Effector memory CD8-positive, alpha-beta T cell (primary cell): Measurements from ENCODE around the gene GFAP.

ENCODE experiments used
- ATAC-seq: fragments of 150-1000 bp; cut with Tn5 transposase; replicated peaks from 2 replicates; pipeline ENCODE4 v1.10.0; 2021; ENCODE audit warnings: mild to moderate bottlenecking, moderate library complexity
- DNase-seq, 3 experiments: peaks; one replicate each; pipeline ENCODE4 v3.0.0; 2021
- H3K27ac Mint-ChIP-seq, 2 donors: one replicate each; pipeline ENCODE4 v1.8.0; 2022; ENCODE audit warnings: mild to moderate bottlenecking in 2 of 2, mixed read lengths in 2 of 2, moderate library complexity in 2 of 2
- H3K27me3 Mint-ChIP-seq, 2 donors: one replicate each; pipeline ENCODE4 v1.8.0; 2022; ENCODE audit warnings: mixed read lengths in 2 of 2
- H3K36me3 Mint-ChIP-seq: one replicate; pipeline ENCODE4 v1.8.0; 2022; ENCODE audit warnings: mild to moderate bottlenecking, moderate library complexity, mixed read lengths; ENCODE audit not compliant: insufficient read depth
- H3K4me1 Mint-ChIP-seq, 2 donors: one replicate each; pipeline ENCODE4 v1.8.0; 2022; ENCODE audit warnings: low read depth in 2 of 2, mixed read lengths in 2 of 2
- H3K4me3 Mint-ChIP-seq, 2 donors: one replicate each; pipeline ENCODE4 v1.8.0; 2022; ENCODE audit warnings: mild to moderate bottlenecking in 2 of 2, mixed read lengths in 2 of 2, moderate library complexity in 2 of 2
- H3K9me3 Mint-ChIP-seq, 2 donors: one replicate each; pipeline ENCODE4 v1.8.0; 2022; ENCODE audit warnings: mixed read lengths in 2 of 2

GFAP gene

DNA sequence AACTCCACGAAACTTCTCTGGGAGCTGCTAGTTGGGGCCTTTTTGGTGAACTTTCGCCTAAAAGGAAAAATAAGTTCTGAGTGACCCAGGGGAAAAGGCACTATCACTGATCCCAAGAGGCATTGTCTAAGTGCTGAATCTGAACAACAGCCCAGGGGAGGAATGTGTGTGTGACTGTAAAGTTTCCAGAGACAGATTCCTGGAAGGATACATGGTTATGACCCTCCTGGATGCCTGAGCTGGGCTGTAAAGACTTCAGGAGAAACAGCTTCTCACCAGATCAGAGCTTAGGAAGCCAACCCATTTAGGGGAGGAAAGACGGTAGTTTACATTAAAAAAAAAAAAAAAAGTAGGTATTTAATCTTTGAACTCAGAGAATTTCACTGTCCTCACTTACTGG, 47.5 kb downstream of the GFAP start:
- Mint-ChIP-seq H3K27me3 (no peaks in the 10 kb centered on the region), H3K4me3 (no peak overlapping the region), H3K9me3 (no peaks in the 10 kb centered on the region), H3K36me3 (peaks cover 55% of the 10 kb centered on the region), H3K27ac (peak overlapping the region in 1 of 2 donors; percentile 28), H3K4me1 (no peaks in the 10 kb centered on the region)
- ATAC-seq, result no peak
- no peak for DNase-seq

DNA sequence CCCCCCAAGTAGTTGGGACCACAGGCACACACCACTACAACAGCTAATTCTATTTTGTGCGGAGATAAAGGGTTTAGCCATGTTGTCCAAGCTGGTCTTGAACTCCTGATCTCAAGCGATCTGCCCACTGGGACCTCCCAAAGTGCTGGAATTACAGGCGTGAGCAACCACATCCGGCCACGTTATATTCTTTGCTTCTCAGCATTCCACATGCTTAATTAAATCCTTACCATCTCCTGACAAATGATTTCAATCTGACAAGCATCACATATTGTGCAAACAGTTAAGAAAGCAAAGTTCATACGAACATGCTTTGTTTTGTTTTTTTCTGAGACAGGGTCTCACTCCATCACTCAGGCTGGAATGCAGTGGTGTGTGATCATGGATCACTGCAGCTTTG, 49.4 kb downstream of the GFAP start:
- ATAC-seq (no peak), DNase-seq (no peak)
- H3K4me1 Mint-ChIP-seq, result no peaks in the 10 kb centered on the region
- H3K9me3 Mint-ChIP-seq, result no peaks in the 10 kb centered on the region
- peaks cover 57% of the 10 kb centered on the region for H3K36me3 Mint-ChIP-seq
- H3K4me3 Mint-ChIP-seq, result no peak overlapping the region
- H3K27ac Mint-ChIP-seq, result no peak overlapping the region
- no peaks in the 10 kb centered on the region for H3K27me3 Mint-ChIP-seq

GRCh38 chr17:44865231-44865660, 50.1 kb downstream of the GFAP start:
- peak; percentile 75 for ATAC-seq
- Mint-ChIP-seq H3K9me3 (no peaks in the 10 kb centered on the region), H3K4me1 (no peaks in the 10 kb centered on the region), H3K27ac (no peak overlapping the region), H3K4me3 (no peak overlapping the region), H3K27me3 (no peaks in the 10 kb centered on the region), H3K36me3 (peaks cover 59% of the 10 kb centered on the region)
- peak; percentile 65 to 73 (median 69) for DNase-seq

GRCh38 chr17:44864831-44865230, 50.5 kb downstream of the GFAP start:
- Mint-ChIP-seq H3K27ac (no peak overlapping the region), H3K9me3 (no peaks in the 10 kb centered on the region), H3K4me1 (no peaks in the 10 kb centered on the region), H3K36me3 (peaks cover 62% of the 10 kb centered on the region), H3K27me3 (no peaks in the 10 kb centered on the region), H3K4me3 (no peak overlapping the region)
- ATAC-seq (no peak), DNase-seq (no peak)

DNA sequence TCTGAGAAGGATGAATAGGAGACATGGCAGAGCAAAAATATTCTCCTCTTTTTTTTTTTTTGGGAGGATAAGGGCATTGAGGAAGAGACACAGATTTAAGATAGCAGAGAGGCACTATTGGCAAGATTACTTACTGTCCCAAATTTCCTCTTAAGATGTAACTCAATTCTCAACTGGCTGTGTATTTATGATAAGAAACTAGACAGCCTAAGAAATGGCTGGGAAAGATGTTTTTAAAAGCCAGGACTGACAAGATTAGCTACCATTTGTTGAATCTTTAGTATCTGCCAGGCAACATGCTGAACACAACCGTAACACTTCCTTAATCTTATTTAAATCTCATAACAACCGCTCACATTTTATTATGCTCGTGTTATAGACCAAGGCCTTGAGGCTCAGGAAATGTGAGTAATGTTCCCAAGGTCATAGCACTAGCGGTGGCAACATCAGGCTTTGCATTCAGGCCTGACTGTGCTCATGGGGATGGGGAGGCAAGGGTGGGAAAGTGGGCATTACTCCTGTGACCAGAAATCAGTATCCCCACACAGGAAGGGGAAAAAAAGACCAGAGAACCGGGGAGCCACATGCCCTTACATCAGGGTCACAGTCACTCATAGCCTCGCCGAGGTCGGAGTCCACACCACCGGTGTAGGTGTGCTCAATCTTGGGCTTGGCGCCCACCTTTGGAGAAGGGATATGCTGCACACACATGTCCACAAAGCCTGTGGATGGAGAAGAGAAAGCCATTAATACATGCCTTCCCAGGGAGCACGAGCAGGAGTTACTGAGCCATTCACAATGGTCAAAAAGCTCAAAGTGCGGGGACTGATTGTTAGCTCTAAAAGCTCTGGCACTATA, 52.0 kb downstream of the GFAP start:
- H3K4me3 Mint-ChIP-seq, result no peak overlapping the region
- ATAC-seq (no peak), DNase-seq (no peak)
- H3K27me3 Mint-ChIP-seq, result no peaks in the 10 kb centered on the region
- no peaks in the 10 kb centered on the region for H3K9me3 Mint-ChIP-seq
- H3K27ac Mint-ChIP-seq, result no peak overlapping the region
- H3K36me3 Mint-ChIP-seq, result peaks cover 74% of the 10 kb centered on the region
- H3K4me1 Mint-ChIP-seq, result no peaks in the 10 kb centered on the region

- Mint-ChIP-seq H3K4me3 (no peak overlapping the region), H3K27ac (no peak overlapping the region)
- no peak for ATAC-seq
These were observed 52.9 kb downstream of the GFAP start for GRCh38 chr17:44862278-44862914.

DNA sequence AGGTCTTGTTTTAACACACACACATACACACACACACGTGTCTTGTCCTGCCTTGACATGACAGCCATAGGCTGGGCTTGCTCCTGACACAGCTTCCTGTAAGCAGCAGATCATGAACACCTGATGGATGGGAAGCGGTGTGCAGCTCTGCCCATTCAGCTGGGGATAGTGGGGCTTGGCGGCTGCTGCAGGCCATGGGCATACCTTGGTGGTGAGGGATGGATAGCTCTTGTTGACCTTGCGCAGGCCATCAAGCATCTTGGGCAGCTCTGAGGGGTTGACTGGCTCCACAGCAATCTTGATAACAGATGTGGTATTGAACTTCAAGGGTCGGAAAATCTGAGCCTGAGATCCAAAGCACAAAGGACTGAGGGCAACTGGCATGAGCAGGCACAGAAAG, 55.6 kb downstream of the GFAP start:
- no peaks in the 10 kb centered on the region for H3K9me3 Mint-ChIP-seq
- ATAC-seq (no peak), DNase-seq (no peak)
- no peak overlapping the region for H3K27ac Mint-ChIP-seq
- H3K4me3 Mint-ChIP-seq, result no peak overlapping the region
- no peaks in the 10 kb centered on the region for H3K27me3 Mint-ChIP-seq
- no peaks in the 10 kb centered on the region for H3K4me1 Mint-ChIP-seq
- peaks cover 93% of the 10 kb centered on the region for H3K36me3 Mint-ChIP-seq

More at GRCh38 chr17:44862278-44862914, 52.9 kb downstream of the GFAP start:
- Mint-ChIP-seq H3K36me3 (peaks cover 77% of the 10 kb centered on the region), H3K4me1 (no peaks in the 10 kb centered on the region), H3K27me3 (no peaks in the 10 kb centered on the region), H3K9me3 (no peaks in the 10 kb centered on the region)
- no peak for DNase-seq

GRCh38 chr17:44854192-44854591, 61.1 kb downstream of the GFAP start:
- DNase-seq (no peak), ATAC-seq (no peak)
- Mint-ChIP-seq H3K27me3 (no peaks in the 10 kb centered on the region), H3K4me3 (no peak overlapping the region), H3K27ac (peak overlapping the region in 1 of 2 donors; percentile 49), H3K9me3 (no peaks in the 10 kb centered on the region), H3K4me1 (no peaks in the 10 kb centered on the region), H3K36me3 (peaks cover 74% of the 10 kb centered on the region)
